Endothelial cell of umbilical vein (primary cell): ENCODE data around the gene ADGRD1. TPM values are rescaled to one million over a fixed set of nuclear protein-coding genes. Genes with fewer than 3 reads are reported as not detected.

ENCODE experiments used
- BruUV-seq: library from RNA; stranded (reverse); fragments of 400-500 nt; replicated peaks from 2 replicates; lab custom pipeline; 2021; lab: Mats Ljungman, UMichigan
- CTCF ChIA-PET: fragments of 300-600, 350-600 bp; sonication (Branson Sonifier 250); formaldehyde crosslinking; loops from one replicate; lab custom pipeline; 2021; ENCODE audit warnings: antibody characterized with exemption, inconsistent platforms; lab: Charles Lee
- POLR2A ChIA-PET: fragments of 300-600, 350-600 bp; sonication (Branson Sonifier 250); formaldehyde crosslinking; loops from one replicate; lab custom pipeline; 2021; ENCODE audit warnings: antibody characterized with exemption, inconsistent platforms; lab: Charles Lee
- DNase-seq: peaks from one replicate; pipeline ENCODE4 v3.0.0-alpha.2; 2011; ENCODE audit warnings: low read depth, low spot score
- FAIRE-seq: peaks from 2 replicates; lab custom pipeline; 2011; peaks lifted over from hg19 to GRCh38; lab: Jason Lieb, UNC
- H2AFZ ChIP-seq: 2 replicates; pipeline ENCODE4 v1.6.0; 2012; ENCODE audit warnings: low read depth, low read length, control low read depth, inconsistent platforms
- H3K27ac ChIP-seq: 2 replicates; pipeline ENCODE4 v1.5.1; 2011; ENCODE audit warnings: low read depth, mild to moderate bottlenecking, control low read depth, low read length, moderate library complexity; ENCODE audit not compliant: insufficient read depth
- H3K27me3 ChIP-seq, 2 experiments: 2 replicates each; pipeline versions ENCODE4 v1.6.0 to v1.6.1; 2011; ENCODE audit warnings: low read length in 2 of 2, mixed read lengths in 1 of 2; ENCODE audit not compliant: control insufficient read depth in 2 of 2, insufficient read depth in 2 of 2
- H3K36me3 ChIP-seq, 2 experiments: 2 replicates in 1 of 2; 3 replicates in 1 of 2; pipeline ENCODE4 v1.5.1; 2011; ENCODE audit warnings: low read length in 2 of 2, mild to moderate bottlenecking in 1 of 2, moderate library complexity in 1 of 2; ENCODE audit not compliant: control insufficient read depth in 2 of 2, insufficient read depth in 2 of 2; ENCODE audit errors: extremely low read depth in 1 of 2
- H3K4me1 ChIP-seq: 3 replicates; pipeline ENCODE4 v1.5.1; 2011; ENCODE audit warnings: mild to moderate bottlenecking, low read length; ENCODE audit not compliant: control insufficient read depth, insufficient read depth; ENCODE audit errors: extremely low read depth
- H3K4me2 ChIP-seq: 2 replicates; pipeline ENCODE4 v1.6.1; 2011; ENCODE audit warnings: low read length, control low read depth, mixed read lengths; ENCODE audit not compliant: insufficient read depth
- H3K4me3 ChIP-seq, 3 experiments: fragments of 200-600 bp in 1 of 3; sonication (generic), shearing (Covaris generic) in 1 of 3; replicated peaks in 1 of 3; 2 replicates each; pipeline ENCODE4 v1.5.1; 2011 to 2016; ENCODE audit warnings: control low read depth in 3 of 3, low read length in 3 of 3, mild to moderate bottlenecking in 2 of 3, inconsistent platforms in 1 of 3, low read depth in 1 of 3, moderate library complexity in 1 of 3; ENCODE audit not compliant: insufficient read depth in 1 of 3
- H3K79me2 ChIP-seq: 2 replicates; pipeline ENCODE4 v1.6.0; 2012; ENCODE audit warnings: low read length, inconsistent platforms; ENCODE audit not compliant: control insufficient read depth, insufficient read depth
- H3K9ac ChIP-seq: replicated peaks from 2 replicates; pipeline ENCODE3; 2011; ENCODE audit warnings: low read length, control low read depth; ENCODE audit not compliant: insufficient read depth; ENCODE audit errors: extremely low read depth
- H3K9me1 ChIP-seq: replicated peaks from 3 replicates; pipeline ENCODE4 v1.6.0; 2011; ENCODE audit warnings: mild to moderate bottlenecking, low read length; ENCODE audit not compliant: control insufficient read depth, insufficient read depth; ENCODE audit errors: extremely low read depth
- H3K9me3 ChIP-seq: replicated peaks from 2 replicates; pipeline ENCODE4 v1.5.1; 2012; ENCODE audit warnings: low read length, inconsistent platforms; ENCODE audit not compliant: control insufficient read depth, insufficient read depth
- H4K20me1 ChIP-seq: replicated peaks from 2 replicates; pipeline ENCODE3; 2011; ENCODE audit warnings: mild to moderate bottlenecking, low read length; ENCODE audit not compliant: control insufficient read depth, insufficient read depth; ENCODE audit errors: extremely low read depth
- EZH2 ChIP-seq: IDR thresholded peaks from 2 replicates; pipeline ENCODE4 v1.6.1; 2012; ENCODE audit warnings: borderline replicate concordance, low read depth, mild to moderate bottlenecking, moderate library complexity, low read length, inconsistent platforms; ENCODE audit not compliant: severe bottlenecking
- JUN ChIP-seq: IDR thresholded peaks from 2 replicates; pipeline ENCODE4 v1.6.1; 2011; ENCODE audit warnings: borderline replicate concordance, low read depth; ENCODE audit not compliant: insufficient read length, insufficient read depth
- MAX ChIP-seq: IDR thresholded peaks from 2 replicates; pipeline ENCODE4 v1.6.1; 2011; ENCODE audit not compliant: insufficient read depth, insufficient read length
- MYC ChIP-seq: IDR thresholded peaks from one replicate; pipeline ENCODE4 v1.6.1; 2011; ENCODE audit warnings: mild to moderate bottlenecking, low read depth, low read length
- POLR2AphosphoS5 ChIP-seq: IDR thresholded peaks from 2 replicates; pipeline ENCODE4 v1.6.1; 2012; ENCODE audit warnings: low read depth, mild to moderate bottlenecking, control low read depth, low read length, moderate library complexity; ENCODE audit not compliant: insufficient read depth
- dilution Hi-C: fragments of 300-500 bp; cut with MboI; formaldehyde crosslinking; loops from one replicate; pipeline ENCODE4 v1.15.0; 2019; ENCODE audit warnings: low sequenced_read_pairs; ENCODE audit not compliant: extremely low pct_ligation_motif_present
- intact Hi-C: fragments of 100-400 bp; cut with micrococcal nuclease; formaldehyde crosslinking; loops from one replicate; pipeline ENCODE4 v1.10.0; 2022
- polyA plus RNA-seq, 4 experiments: library from polyadenylated mRNA; depleted of rRNA in 3 of 4; stranded (reverse) in 3 of 4; unstranded in 1 of 4; fragments of >200 nt; gene quantifications; 2 replicates each; pipeline versions ENCODE4 v1.2.1 to v1.2.3, GENCODE V29; 2011 to 2012; ENCODE audit warnings: missing spikeins in 1 of 4
- total RNA-seq: library from RNA; stranded (reverse); gene quantifications from 2 replicates; pipeline ENCODE4 v1.2.3, GENCODE V29; 2021
- TF ChIP-seq, protein P1 (sequence below), 2 donors: IDR thresholded peaks; 1 replicate in 1 of 2; 2 replicates in 1 of 2; pipeline ENCODE4 v1.5.1; 2011; ENCODE audit warnings: low read length in 2 of 2, mild to moderate bottlenecking in 2 of 2, moderate library complexity in 2 of 2, control low read depth in 1 of 2, inconsistent platforms in 1 of 2, low read depth in 1 of 2; ENCODE audit not compliant: insufficient read depth in 1 of 2; ENCODE audit errors: extremely low read depth in 1 of 2

ADGRD1 gene
- total and polyA plus RNA-seq, 2 donors (not counting 3 experiments of a cell fraction or from before 2014, with no cell fraction given) = 0.07 TPM; not detected in 1

DNA sequence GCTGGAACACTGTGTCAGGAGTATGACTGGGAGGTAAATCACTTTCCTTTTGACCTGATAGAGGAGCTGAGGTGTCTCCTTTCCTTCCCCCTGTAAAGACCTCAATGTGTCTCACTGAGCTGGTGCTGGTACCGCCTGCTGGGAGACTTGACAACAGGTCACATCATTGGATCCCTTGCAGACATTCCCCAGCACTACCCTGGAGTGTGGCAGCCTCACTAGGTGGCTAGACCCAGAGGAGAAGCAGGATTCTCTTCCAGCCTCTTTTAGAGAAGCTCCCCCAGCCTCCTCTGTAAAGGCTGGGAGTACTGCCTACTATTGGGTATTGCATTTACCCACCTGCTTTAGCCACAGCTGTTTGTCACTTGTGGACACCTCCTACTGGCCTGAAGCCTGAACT is 223.9 kb downstream of the ADGRD1 start:
- TF ChIP-seq, protein P1, sequence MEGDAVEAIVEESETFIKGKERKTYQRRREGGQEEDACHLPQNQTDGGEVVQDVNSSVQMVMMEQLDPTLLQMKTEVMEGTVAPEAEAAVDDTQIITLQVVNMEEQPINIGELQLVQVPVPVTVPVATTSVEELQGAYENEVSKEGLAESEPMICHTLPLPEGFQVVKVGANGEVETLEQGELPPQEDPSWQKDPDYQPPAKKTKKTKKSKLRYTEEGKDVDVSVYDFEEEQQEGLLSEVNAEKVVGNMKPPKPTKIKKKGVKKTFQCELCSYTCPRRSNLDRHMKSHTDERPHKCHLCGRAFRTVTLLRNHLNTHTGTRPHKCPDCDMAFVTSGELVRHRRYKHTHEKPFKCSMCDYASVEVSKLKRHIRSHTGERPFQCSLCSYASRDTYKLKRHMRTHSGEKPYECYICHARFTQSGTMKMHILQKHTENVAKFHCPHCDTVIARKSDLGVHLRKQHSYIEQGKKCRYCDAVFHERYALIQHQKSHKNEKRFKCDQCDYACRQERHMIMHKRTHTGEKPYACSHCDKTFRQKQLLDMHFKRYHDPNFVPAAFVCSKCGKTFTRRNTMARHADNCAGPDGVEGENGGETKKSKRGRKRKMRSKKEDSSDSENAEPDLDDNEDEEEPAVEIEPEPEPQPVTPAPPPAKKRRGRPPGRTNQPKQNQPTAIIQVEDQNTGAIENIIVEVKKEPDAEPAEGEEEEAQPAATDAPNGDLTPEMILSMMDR (IDR thresholded peaks at IDR 0.05; ENCODE audit: extremely low read depth in 1 of 2, insufficient read depth in 1 of 2, low read depth in 1 of 2, low read length in 2 of 2) = no peak
- TF ChIP-seq JUN (no peak), MAX (no peak), MYC (no peak), EZH2 (no peak), POLR2AphosphoS5 (no peak)
- H3K4me1 ChIP-seq = no peaks in the 10 kb centered on the region
- no peaks in the 10 kb centered on the region for H3K9me1 ChIP-seq
- POLR2A ChIA-PET = no interaction called here
- H3K79me2 ChIP-seq = no peaks in the 10 kb centered on the region
- CTCF ChIA-PET = no interaction called here
- intact Hi-C loops (loop anchor here (5.0 kb wide), 1 partner anchor 275 kb away; no protein-coding TSS in a partner anchor), dilution Hi-C loops (no loop called here)
- no peaks in the 10 kb centered on the region for H3K9me3 ChIP-seq
- FAIRE-seq (no peak), DNase-seq (no peak)
- H3K27ac ChIP-seq = no peak overlapping the region
- no peak overlapping the region for H3K4me3 ChIP-seq
- H3K9ac ChIP-seq = no peak overlapping the region
- no TSS peak for BruUV-seq
- no peak overlapping the region for H2AFZ ChIP-seq
- H3K36me3 ChIP-seq = no peaks in the 10 kb centered on the region
- H4K20me1 ChIP-seq = no peaks in the 10 kb centered on the region
- no peaks in the 10 kb centered on the region for H3K27me3 ChIP-seq
- H3K4me2 ChIP-seq = no peak overlapping the region

- no peak overlapping the region for H3K4me3 ChIP-seq
- no peaks in the 10 kb centered on the region for H3K79me2 ChIP-seq
- no peaks in the 10 kb centered on the region for H3K36me3 ChIP-seq
- no peaks in the 10 kb centered on the region for H3K4me1 ChIP-seq
- ChIA-PET CTCF (no interaction called here), POLR2A (no interaction called here)
- no peak for TF ChIP-seq JUN
- DNase-seq = no peak
- H3K9ac ChIP-seq = no peak overlapping the region
- H3K27me3 ChIP-seq = no peaks in the 10 kb centered on the region
- no TSS peak for BruUV-seq
- dilution Hi-C loops = no loop called here
- no peak overlapping the region for H3K4me2 ChIP-seq
- no peak overlapping the region for H2AFZ ChIP-seq
- intact Hi-C loops = no loop called here
- no peaks in the 10 kb centered on the region for H3K9me3 ChIP-seq
- no peaks in the 10 kb centered on the region for H3K9me1 ChIP-seq
- no peak overlapping the region for H3K27ac ChIP-seq
- no peaks in the 10 kb centered on the region for H4K20me1 ChIP-seq
- no peak for FAIRE-seq
Observed at GRCh38 chr12:131187602-131188001, 233.9 kb downstream of the ADGRD1 start.
